Adrenal gland (tissue), 5 donors: Measurements from ENCODE around the gene FJX1.

ENCODE experiments used
- POLR2A ChIP-seq, 2 donors: fragments of 450-650 bp; IDR thresholded peaks; one replicate each; pipeline ENCODE4 v1.6.1; 2017; ENCODE audit warnings: antibody characterized with exemption in 2 of 2, mild to moderate bottlenecking in 2 of 2, moderate library complexity in 1 of 2
- TF ChIP-seq, protein P1 (sequence below), 6 experiments: fragments of 450-650 bp in 4 of 6; fragments of 200-600 bp in 2 of 6; sonication (generic) in 1 of 6; IDR thresholded peaks; 1 replicate in 5 of 6; 2 replicates in 1 of 6; pipeline versions ENCODE4 v1.5.1 to v1.8.0; 2016 to 2021; ENCODE audit warnings: antibody characterized with exemption in 6 of 6, mild to moderate bottlenecking in 2 of 6, moderate library complexity in 1 of 6
- donor health status: DM: no; HTN: no; CAD: no.

DNA sequence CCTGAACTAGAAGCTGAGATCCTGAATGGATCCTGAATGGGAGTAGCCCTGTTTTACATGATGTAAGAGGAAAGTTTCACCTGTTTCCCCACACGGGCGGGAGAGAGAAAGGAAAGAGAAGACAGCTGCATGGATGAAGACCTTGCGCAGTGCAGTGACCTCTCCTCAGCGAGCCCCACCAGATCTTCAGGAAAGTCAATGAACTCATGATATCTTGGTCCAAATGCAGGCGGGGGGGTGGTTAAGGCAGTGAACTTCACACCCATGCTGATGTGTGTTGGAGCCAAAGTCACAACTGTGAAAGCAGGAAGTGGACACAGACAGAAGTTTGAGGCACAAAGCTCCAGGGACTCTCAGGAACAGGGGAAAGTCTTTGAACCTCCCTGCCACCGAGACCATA lies 8.6 kb upstream of the FJX1 start:
- TF ChIP-seq, protein P1, sequence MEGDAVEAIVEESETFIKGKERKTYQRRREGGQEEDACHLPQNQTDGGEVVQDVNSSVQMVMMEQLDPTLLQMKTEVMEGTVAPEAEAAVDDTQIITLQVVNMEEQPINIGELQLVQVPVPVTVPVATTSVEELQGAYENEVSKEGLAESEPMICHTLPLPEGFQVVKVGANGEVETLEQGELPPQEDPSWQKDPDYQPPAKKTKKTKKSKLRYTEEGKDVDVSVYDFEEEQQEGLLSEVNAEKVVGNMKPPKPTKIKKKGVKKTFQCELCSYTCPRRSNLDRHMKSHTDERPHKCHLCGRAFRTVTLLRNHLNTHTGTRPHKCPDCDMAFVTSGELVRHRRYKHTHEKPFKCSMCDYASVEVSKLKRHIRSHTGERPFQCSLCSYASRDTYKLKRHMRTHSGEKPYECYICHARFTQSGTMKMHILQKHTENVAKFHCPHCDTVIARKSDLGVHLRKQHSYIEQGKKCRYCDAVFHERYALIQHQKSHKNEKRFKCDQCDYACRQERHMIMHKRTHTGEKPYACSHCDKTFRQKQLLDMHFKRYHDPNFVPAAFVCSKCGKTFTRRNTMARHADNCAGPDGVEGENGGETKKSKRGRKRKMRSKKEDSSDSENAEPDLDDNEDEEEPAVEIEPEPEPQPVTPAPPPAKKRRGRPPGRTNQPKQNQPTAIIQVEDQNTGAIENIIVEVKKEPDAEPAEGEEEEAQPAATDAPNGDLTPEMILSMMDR (IDR thresholded peaks at IDR 0.05) = no peak
- no peak for TF ChIP-seq POLR2A (IDR thresholded peaks at IDR 0.05)
